ENCODE measurements around the gene ELMO1.
"Not testable (repeated sequence)": the region's sequence is repeated elsewhere in the genome, so short reads cannot be mapped to it uniquely, and the experiment has no call there.

Gene ELMO1

DNA sequence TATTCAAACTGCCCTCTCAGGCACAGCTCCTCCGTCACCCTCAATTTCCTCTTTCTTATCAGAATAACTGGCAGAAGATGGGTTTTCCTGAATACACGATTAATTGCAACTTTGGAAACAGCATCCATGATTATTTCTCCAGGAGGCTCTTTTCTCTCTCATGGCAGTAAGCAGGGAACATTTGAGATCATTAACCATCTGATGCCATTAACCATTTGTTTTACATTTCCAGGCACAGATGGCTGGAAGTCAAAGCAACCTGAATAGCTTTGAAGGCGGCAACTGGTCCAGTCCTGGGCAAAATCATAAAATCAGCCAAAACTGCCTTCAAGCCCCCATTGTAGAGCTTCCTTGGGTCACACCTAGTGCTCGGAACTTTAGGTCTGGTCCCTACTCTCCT, 434.9 kb downstream of the ELMO1 start:
- no peak for DNase-seq (ENCODE audit: low read depth)

DNA sequence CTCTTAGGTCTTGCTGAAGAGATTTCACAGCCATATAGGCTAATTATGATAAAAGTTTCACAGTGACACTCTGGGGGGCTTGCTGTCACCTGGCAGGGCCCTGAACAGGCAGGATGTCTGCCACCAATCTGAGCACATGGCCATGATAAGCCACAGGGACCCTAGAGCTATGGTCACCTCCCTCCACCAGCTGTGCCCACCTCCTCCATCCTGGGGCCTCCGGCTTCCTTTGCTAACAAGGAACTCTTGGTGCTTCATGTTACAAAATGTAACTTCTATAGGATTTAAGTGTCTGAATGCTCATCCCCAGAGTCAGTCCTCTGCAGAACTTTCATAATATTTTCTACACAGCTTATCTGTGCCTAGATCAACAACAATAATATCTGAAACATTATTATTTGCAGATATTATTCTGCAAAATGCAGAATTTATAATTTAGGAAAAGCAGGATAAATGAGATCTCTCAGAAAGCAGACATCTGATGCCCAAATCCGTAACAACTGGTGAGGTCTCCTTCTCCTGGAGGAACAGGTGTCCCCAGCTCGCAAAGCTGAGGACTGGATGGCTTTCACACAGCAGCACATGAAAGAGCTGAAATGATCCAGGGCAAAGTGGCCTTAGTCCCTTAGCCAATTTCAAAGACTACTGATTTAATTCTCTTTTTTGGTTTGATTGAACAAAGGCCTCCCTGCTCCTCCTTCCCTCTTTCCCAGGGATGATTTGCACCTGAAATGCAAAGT, 437.3 kb downstream of the ELMO1 start:
- no peak for DNase-seq (ENCODE audit: low read depth)

GRCh38 chr7:37009125-37009675, 439.5 kb downstream of the ELMO1 start:
- DNase-seq (ENCODE audit: low read depth) = no peak

DNA sequence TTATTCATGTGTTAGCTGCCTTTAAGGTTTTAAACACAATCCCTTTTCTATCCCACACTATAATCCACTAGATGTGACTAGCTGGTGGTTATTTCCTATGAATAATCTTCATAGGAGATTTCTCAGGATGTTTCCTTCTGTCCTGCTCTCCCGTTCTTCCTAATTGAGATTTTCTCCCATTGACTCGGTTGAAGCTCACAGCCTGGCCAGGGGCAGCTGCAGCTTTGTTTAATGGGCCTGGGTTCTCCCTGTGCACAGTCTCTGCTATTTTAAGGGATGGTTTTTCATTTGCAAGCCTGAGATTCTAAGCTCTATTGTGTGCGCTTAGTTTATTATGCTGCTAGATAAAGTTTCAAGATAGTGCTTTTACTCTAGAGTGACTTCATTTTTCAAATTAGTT, 441.0 kb downstream of the ELMO1 start:
- DNase-seq (ENCODE audit: low read depth) = no peak

DNA sequence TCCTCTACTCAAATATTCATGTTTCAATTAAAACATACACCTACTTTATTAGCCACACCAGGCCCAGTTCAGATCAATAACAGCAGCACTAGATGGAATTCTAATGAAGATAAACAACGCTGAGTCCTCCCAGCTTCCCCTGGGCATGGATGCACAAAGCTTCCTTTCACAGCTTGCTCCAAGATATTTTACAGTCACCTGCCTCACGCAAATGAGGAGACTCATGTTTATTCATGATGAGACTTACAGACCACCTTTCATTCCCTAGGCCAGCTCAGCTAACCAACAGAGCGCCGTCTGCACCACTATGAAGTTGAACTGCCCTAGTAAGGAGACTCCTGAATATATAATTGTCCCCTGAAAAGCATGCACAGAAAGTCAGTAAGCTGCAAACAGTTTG, 441.4 kb downstream of the ELMO1 start:
- DNase-seq (ENCODE audit: low read depth) = no peak

DNA sequence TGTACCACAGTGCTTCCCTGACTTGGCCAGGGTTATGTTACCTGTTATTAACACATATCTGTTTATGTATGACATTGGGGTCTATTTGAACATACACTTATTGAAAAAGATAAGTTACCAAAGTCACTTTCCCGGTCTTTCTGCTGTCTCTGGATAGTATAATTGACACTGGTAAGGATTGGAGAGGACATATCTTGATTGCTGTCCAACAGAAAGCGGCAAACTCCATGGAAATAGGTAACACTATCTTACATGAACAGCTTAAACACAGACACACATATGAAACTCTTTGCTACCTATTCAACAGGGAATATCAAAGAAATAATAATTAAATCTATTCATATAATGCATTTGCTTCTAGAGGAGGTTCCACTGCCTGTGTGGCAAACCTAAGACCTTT, 441.9 kb downstream of the ELMO1 start:
- no peak for DNase-seq (ENCODE audit: low read depth)

DNA sequence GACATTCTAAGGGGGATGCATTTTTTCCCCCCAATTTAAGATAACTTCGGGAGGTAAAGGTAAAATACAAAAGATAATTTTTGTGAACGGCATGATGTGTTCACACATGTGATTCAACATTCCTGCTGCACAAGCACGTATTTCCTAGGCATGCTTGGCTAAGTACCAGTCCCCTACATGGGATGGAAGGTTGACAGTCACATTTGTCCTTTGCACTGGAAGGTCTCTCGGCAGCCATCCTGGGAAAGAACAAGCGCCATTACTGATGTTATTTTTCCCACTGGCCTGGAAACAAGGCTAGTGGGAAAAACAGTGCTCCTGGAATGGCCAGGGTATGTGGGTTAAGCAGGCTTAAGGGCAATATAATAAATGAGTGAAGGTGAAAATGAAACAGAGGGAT, 448.2 kb downstream of the ELMO1 start:
- no peak for DNase-seq (ENCODE audit: low read depth)

GRCh38 chr7:36999626-37000485, 448.8 kb downstream of the ELMO1 start:
- DNase-seq (ENCODE audit: low read depth) = no peak

- DNase-seq (ENCODE audit: low read depth) = no peak
Observed at GRCh38 chr7:36995776-36996175, 452.9 kb downstream of the ELMO1 start.

- no peak for DNase-seq (ENCODE audit: low read depth)
Observed at GRCh38 chr7:36994456-36995112, 454.1 kb downstream of the ELMO1 start.

DNA sequence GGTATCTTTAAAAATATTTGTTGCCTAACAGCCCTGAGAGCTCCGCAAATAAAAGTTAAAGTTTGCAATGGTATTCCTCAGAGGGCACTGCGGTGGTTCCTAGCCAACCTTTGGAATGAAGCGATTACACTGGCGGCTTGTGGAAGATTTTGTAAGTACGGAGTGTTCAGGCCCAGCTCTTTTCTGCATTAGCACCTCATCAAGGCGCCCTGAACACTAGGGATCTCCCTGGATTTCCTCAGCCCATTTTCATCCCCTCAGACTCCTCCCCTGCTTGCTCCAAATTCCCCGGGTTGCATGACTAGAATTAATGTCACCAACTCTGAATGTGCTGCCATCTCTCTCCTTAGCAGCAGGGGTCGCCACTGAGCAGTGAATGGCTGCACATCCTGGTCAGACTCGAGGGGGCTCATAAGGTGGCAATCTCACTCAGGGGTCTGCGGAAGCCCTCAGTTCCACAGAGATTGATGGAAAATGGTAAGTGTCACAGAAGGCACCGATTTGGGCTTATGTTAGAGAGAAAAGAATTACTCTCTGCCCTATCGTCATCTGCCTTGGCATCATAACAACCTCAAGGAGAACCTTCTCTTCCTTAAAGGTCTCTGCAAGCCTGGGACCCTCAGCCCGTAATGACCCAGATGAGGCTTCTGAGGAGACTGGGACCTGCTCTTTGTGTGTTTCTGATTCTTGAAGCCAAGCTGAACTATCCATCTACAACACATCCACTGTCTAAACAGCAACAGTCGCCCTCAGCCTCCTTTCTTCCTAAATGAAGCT, 461.5 kb downstream of the ELMO1 start:
- peak; percentile 26 for DNase-seq (ENCODE audit: low read depth)

DNA sequence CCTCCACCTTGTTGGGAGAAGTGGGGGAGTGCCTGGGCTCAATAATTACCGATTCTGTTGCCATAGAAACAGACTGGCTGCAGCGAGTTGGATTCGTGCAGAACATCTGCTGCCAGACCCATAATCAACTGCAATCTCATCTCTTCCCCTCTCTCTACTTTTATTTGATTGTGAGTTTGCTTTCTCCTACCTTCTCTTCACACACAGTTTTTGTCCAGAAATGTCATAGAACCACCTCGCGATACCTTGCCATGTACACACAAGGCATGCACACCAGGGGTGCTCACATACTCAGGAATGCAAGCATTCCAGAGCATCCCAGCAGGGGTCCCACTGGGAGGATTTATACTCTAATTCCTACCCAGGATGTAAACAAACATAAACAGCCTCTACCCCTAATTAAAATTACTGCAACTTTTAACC, 462.1 kb downstream of the ELMO1 start:
- no peak for DNase-seq (ENCODE audit: low read depth)

- no peak for DNase-seq (ENCODE audit: low read depth)
Observed at GRCh38 chr7:36985866-36986400, 462.7 kb downstream of the ELMO1 start.

DNA sequence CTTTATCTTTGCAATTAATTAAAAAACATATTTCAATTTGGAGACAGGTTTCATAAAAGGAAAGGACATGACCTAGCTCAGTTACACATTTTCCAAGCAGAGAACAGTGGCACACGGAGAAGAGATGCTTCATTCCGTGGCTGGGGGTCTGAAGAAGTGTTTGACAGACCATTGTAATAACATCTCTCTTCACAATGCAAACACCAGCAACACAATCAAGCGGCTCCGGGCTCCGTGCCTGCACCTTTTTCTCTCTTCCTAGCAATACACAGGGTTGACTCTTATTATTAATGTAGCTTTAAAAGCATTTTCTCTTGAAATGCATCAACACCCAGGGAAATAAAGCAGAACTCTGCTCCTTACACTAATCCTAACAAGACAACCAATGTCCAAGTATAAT, 463.3 kb downstream of the ELMO1 start:
- no peak for DNase-seq (ENCODE audit: low read depth)

DNA sequence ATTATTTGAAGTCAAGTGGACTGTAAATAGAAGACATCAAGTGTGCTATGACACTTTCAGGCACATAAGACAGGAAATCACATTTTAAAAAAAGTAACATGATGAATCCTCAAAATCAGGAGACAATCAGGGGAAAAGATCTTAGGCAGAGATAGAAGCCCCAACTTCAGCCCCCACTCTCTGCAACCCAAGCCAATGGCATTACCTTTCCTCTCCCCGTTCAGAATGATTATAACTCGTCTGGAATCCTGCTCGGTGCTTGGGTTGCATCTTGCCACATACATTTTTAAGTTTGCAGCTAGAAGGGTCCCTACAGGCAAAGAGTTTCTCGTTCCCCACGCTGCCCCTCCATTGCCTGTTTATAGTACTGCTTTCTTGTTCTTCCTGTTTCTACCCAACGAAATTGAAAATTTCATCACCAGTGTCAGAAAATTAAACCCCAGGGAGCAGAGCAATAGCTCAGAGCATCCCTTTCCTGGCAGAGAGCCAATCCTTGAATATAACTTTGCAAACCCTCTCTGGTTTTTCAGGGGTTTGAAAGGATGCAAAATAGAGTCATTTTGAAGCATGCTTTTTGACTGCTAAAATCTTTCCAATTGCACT, 463.9 kb downstream of the ELMO1 start:
- DNase-seq (ENCODE audit: low read depth) = no peak

GRCh38 chr7:36984041-36984521, 464.6 kb downstream of the ELMO1 start:
- no peak for DNase-seq (ENCODE audit: low read depth)

DNA sequence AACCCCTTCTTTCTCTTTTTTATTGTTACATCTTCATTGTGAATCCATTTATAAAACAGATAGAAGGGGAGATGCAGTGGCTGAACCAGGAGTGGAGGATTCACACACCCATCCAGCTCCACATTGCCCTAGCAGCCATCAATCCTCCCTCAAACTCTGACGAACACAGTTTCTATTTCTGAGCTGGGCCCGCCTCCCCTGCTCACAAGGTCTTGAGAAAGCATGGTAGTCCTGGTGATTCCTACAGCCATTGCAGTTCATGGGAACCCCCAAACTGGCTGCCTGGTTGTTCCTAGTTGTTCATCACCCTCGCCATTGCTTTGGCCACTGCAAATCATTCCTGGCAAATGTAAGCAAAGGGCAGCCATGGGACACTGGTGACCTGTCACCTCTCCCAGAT, 465.9 kb downstream of the ELMO1 start:
- DNase-seq (ENCODE audit: low read depth) = no peak

- DNase-seq (ENCODE audit: low read depth) = no peak
Observed at GRCh38 chr7:36979810-36980248, 468.8 kb downstream of the ELMO1 start.

GRCh38 chr7:36978461-36978860, 470.2 kb downstream of the ELMO1 start:
- DNase-seq (ENCODE audit: low read depth) = no peak

- DNase-seq (ENCODE audit: low read depth) = no peak
Observed at GRCh38 chr7:36977878-36978277, 470.8 kb downstream of the ELMO1 start.

GRCh38 chr7:36973534-36973933, 475.1 kb downstream of the ELMO1 start:
- DNase-seq (ENCODE audit: low read depth) = not testable (repeated sequence)

All from HS-5 (cell line).